HG02885 (cell line): ENCODE results near the gene CCDC124.

Experiments
- ATAC-seq: cut with Tn5 transposase; IDR thresholded peaks from one replicate; pipeline ENCODE4 v1.9.1; 2021; ENCODE audit warnings: mild to moderate bottlenecking; ENCODE audit not compliant: unreplicated experiment, poor library complexity

Gene CCDC124

GRCh38 chr19:17933414-17934129 lies 757 bp downstream of the CCDC124 start:
- no peak for ATAC-seq

GRCh38 chr19:17936379-17936778 lies 3.6 kb downstream of the CCDC124 start:
- ATAC-seq: no peak

DNA sequence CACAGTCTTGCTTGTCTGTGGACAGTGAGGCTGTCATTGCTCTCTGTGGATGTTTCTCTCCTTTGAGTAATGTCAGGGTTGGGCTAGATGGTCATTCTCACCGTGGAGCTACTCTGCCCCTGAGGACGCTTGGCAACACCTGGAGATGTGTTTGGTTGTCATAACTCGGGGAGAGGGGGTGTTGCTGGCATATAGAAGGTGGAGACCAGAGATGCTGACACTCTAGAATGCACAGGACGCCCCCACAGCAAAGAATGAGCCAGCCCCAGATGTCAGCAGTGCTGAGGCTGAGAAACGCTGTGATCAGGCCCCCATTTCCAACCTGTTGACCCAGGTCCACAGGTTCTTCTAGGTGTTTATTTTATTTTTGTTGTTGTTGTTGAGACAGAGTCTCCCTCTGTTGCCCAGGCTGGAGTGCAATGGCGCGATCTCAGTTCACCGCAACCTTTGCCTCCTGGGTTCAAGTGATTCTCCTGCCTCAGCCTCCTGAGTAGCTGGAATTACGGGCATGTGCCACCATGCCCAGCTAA lies 4.6 kb downstream of the CCDC124 start:
- no peak for ATAC-seq

GRCh38 chr19:17938092-17938845 lies 5.5 kb downstream of the CCDC124 start:
- peak; percentile 62 for ATAC-seq

DNA sequence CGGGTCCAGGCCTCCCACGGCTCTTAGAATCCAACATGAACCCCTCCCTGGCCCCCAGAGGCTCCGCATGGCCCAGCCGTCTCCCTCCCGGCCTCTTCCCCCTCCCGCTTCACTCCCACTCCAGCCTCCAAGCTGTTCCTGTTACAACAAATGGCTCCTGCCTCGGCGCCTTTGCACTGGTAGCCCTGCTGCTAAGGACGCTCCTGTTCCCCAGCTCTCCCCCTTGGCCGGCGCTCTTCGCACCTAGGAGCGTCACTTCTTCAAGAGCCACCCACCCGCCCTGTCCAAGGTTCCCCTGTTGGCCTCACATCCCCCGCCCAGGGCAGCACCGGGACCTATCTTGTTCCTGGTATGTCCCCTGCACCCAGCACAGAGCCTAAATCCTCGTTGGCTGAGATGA lies 9.4 kb downstream of the CCDC124 start:
- ATAC-seq: no peak

DNA sequence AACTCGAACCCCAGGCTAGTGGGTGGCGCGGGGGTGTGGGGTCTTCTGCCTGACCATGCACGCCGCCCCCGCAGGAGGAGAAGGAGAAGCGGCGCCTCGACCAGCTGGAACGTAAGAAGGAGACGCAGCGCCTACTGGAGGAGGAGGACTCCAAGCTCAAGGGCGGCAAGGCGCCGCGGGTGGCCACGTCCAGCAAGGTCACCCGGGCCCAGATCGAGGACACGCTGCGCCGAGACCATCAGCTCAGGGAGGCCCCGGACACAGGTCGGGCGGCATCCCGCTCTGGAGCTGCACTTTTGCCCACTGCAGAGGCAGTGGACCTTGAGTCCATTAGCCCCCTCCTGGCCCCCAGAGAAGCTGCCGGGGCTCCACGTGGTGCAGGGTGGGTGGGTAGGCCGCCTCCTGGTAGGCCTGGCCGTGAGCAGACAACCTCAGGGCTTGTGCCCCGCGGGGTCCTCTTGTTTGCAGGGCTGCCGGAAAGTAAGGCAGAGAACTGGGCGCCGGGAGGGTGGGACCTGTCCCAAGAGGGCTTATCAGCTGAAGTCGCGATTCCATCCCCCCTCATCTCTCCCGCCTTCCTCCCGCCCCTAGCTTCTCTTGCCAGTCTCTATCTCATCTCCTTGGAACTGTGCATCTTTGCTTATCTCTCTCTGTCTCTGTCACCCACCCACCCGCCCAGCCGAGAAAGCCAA lies 9.9 kb downstream of the CCDC124 start:
- no peak for ATAC-seq

GRCh38 chr19:17943274-17944221 lies 10.7 kb downstream of the CCDC124 start:
- no peak for ATAC-seq

GRCh38 chr19:17944301-17944700 lies 11.5 kb downstream of the CCDC124 start:
- no peak for ATAC-seq

DNA sequence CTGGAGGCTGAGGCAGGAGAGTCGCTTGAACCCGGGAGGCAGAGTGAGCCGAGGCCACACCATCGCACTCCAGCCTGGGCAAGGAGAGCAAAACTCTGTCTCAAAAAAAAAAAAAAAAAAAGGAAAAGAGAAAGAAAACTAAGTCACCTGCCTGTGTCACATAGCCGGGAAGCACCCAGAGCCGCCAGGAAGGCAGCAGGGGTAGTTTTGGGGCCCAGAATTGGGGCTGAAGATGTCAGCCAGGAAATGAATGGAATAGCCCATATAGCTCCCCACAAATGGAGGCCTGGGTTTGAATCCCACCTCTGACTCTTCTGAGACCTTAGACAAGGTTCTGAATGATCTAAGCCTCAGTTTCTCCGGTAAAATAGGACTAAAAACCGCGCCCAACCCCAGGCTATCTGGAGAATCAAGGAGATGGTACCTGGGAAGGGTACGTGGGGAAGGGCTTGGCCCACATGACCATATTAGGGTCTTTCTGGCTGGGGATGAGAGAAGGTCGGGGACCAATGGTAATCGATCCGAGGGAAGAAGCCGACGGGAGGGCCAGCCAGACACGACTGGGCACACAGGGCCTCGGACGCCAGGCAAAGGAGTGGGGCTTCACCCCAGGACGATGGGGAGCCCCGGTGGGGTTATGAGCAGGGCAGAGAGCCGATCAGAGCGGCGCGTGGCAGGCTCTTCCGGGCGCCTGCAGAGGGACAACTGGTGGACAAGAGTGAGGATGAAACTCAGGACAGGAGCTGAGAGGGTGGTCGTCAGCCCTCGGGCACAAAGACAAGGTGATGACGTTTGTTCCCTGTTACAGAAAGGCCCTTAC lies 14.4 kb downstream of the CCDC124 start:
- ATAC-seq: peak; percentile 19

- ATAC-seq: peak; percentile 76
Measured at GRCh38 chr19:17947815-17948513, 15.1 kb downstream of the CCDC124 start.

- no peak for ATAC-seq
Measured at GRCh38 chr19:17948514-17948900, 15.7 kb downstream of the CCDC124 start.

DNA sequence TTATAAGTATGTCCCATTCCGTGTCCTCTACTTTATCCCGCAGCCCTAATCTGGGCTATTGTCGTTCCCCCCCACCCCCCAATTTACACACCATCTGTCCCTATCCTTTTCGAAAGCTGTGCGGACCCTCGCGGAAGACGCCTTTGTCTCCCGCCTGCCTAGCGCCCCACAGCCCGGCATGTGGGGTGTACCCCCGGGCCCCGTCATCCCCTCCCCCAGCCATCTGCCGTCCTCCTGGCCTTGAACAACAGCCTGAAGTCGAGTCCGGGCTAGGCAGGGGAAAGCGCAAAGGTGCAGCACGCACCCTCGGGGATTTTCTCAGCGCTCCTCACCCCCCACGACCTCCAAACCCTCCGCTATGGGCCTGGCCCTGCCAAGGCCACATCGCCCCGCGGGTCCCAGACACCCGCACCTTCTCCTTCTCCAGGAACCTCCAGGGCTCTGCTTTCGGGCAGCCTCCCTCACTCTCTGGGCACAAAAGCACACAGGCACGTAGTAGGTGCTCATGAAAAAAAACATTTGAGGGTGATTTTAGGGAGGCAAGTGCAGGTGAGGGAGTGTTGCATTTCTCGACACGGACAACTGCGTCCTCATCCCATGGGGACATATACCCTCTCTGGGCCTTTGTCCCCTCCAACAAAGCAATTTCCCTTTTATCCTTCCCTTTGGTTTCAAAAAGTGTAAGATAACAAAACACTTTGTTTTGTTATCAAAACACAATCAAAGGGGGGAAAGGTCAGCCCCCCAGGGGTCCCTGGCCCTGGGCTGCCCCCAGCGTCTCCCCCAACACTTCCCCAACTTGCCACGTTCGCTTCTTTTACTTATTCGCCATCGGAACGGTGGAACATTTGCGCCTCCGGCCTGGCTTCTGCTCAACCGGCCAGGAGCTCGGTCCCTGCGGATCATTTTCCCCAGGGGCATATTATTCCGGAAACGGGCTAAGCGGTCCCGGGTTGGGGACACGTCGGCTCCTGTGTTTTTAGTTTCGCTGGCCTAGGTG lies 16.4 kb downstream of the CCDC124 start:
- ATAC-seq: no peak

- no peak for ATAC-seq
Measured at GRCh38 chr19:17949956-17950309, 17.1 kb downstream of the CCDC124 start.

DNA sequence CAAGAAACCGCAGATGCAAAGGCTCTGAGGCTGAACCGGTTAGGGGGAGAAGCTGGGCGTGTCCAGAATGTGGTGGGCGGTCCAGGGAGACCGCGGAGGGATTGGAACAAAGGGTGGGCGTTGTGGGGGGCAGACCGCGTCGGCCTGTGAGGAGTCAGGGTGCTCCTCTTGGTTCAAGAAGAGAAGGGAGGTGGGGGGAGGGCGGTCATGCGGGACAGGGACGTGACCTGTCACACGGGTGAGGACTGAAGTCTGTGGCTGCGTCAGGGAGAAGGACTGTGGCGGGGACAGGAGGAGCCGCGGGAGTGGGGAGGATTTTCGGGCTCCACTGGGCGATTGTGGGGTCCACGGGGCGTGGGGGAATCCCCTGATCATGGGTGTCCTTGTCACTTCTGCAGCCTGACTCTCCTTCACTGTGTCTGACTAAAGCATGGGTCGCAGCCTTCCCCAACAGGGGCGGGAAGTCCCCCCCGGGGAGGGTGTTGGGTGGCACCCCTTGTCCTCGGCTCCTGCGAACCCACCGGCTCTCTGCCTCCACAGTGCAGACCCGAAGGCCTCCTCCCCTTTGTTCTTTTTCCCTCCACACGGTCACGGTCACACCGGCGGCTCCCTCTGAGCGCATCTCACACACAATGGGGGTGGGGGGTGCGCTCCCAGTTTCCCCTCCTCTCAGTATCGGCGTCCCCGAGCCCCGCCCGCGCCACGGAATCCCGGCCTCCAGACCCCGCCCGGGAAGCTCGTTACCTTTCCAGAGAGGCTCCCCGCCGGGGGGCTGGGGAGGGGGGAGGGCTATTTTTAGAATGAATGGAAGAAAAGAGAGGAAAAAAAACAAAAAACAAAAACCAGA lies 17.7 kb downstream of the CCDC124 start:
- ATAC-seq: no peak

DNA sequence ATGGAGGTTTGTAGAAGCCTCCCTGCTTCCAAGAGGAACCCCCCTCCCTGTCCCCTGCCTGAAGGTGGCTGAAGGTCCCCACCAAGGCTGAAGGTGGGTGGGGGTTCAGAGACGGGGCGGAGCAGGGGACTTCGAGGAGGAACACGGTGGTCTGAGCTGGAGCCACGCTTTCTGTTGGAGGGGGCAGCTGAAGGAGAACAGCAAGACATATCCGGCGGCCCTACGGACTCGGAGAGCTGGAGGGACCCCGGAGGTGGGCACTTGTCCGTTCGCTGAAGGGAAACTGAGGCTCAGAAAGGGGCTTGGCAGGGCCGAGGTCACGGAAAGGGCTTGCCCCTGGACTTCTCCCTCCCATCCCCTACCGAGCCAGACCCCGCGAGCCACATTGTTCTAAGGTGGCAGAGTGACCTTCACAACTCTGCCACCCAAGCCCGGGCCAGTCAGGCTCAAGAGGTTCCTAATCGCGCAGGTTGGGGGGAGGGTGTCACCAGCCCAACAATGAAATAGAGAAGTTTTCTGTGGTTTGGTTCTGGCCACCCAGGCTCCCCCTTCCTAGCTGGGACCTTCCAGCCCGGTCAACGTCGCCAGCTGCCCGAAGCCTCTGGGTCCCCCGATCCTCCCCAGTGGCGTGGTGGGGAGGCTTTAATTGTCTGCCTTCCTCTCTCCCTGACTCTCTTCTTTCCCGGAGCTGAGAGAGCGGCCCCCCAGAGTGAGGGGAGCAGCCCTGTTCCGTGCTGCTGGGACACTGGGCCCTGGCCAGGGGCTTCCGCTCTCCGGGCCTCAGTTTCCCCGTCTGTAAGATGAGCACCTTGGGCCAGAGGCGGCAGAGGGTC lies 18.6 kb downstream of the CCDC124 start:
- no peak for ATAC-seq
